Lower leg skin (tissue), 4 donors: Measurements from ENCODE around the gene GPN3. TPM values are rescaled to one million over a fixed set of nuclear protein-coding genes. Genes with fewer than 3 reads are reported as not detected.

Experiments
- DNase-seq, 2 donors: peaks; one replicate each; pipeline ENCODE4 v3.0.0-alpha.2; 2019; ENCODE audit warnings: low spot score in 2 of 2
- H3K4me3 ChIP-seq: fragments of 200-600 bp; sonication (generic); 2 replicates; pipeline ENCODE4 v1.5.1; 2017; ENCODE audit warnings: mild to moderate bottlenecking, low read depth; ENCODE audit not compliant: poor library complexity, severe bottlenecking
- CTCF ChIP-seq, 3 donors: fragments of 450-650 bp; IDR thresholded peaks; one replicate each; pipeline ENCODE4 v1.5.1; 2016; ENCODE audit warnings: antibody characterized with exemption in 3 of 3, mild to moderate bottlenecking in 3 of 3, moderate library complexity in 2 of 3
- POLR2A ChIP-seq, 2 donors: fragments of 450-650 bp; IDR thresholded peaks; one replicate each; pipeline ENCODE4 v1.6.1; 2016 to 2017; ENCODE audit warnings: antibody characterized with exemption in 2 of 2, mild to moderate bottlenecking in 1 of 2, moderate library complexity in 1 of 2
- WGBS, 2 donors: methylation state at CpG; one replicate each; pipeline ENCODE4 v1.1.5; 2018; 5-methylcytosine and 5-hydroxymethylcytosine counted together
- intact Hi-C: fragments of 100-400 bp; cut with DNase I; formaldehyde crosslinking; loops from one replicate; pipeline ENCODE4 v1.15.0; 2023; ENCODE audit warnings: low total_unique reads
- total RNA-seq, 4 donors: library from RNA; depleted of rRNA; stranded (reverse); fragments of >200 nt; gene quantifications; one replicate each; pipeline ENCODE4 v1.1.0, GENCODE V29; 2016

Gene GPN3
- total RNA-seq, 4 donors from 2014 or later = 12.2 to 16.2 (median 14.5) TPM

GRCh38 chr12:110503432-110503831 lies 35.4 kb upstream of the GPN3 start:
- intact Hi-C loops = no loop called here
- H3K4me3 ChIP-seq = no peak overlapping the region
- WGBS, 2 donors = 74 to 81% methylated on average over 1 of the region's 1 CpG
- TF ChIP-seq CTCF (IDR thresholded peaks at IDR 0.05) = no peak
- TF ChIP-seq POLR2A (IDR thresholded peaks at IDR 0.05) = no peak
- no peak for DNase-seq

- TF ChIP-seq POLR2A (IDR thresholded peaks at IDR 0.05) (peak in 1 of 2 donors; percentile 44), CTCF (IDR thresholded peaks at IDR 0.05) (no peak)
- 7 to 8% methylated on average over 54 to 61 of the region's 61 CpGs for WGBS, 2 donors
- H3K4me3 ChIP-seq = peak within 1 kb of the TSS; percentile 96
- peak; percentile 98 to 100 for DNase-seq
- intact Hi-C loops = no loop called here
Observed at GRCh38 chr12:110501752-110502738, 34.0 kb upstream of the GPN3 start, which contains the start of the genes RAD9B and VPS29. RAD9B (plus strand) TSS chr12:110502331; CDS start chr12:110502338, 7 bp downstream. VPS29 (minus strand) TSS chr12:110502111; CDS start chr12:110502051, 60 bp downstream.

- WGBS, 2 donors = 0% methylated on average over 16 to 17 of the region's 17 CpGs
- TF ChIP-seq POLR2A (IDR thresholded peaks at IDR 0.05) (no peak), CTCF (IDR thresholded peaks at IDR 0.05) (no peak)
- DNase-seq = peak; percentile 49 to 84
- peak overlapping the region; percentile 96 for H3K4me3 ChIP-seq
- intact Hi-C loops = no loop called here
Observed at GRCh38 chr12:110501399-110501751, 33.3 kb upstream of the GPN3 start.

GRCh38 chr12:110498984-110499706 lies 31.1 kb upstream of the GPN3 start:
- intact Hi-C loops = no loop called here
- WGBS, 2 donors = 42 to 45% methylated on average over 4 of the region's 4 CpGs
- TF ChIP-seq POLR2A (IDR thresholded peaks at IDR 0.05) (no peak), CTCF (IDR thresholded peaks at IDR 0.05) (no peak)
- no peak overlapping the region for H3K4me3 ChIP-seq
- no peak for DNase-seq

GRCh38 chr12:110475426-110475825 lies 7.4 kb upstream of the GPN3 start:
- intact Hi-C loops = no loop called here
- 95 to 99% methylated on average over 7 of the region's 7 CpGs for WGBS, 2 donors
- no peak for TF ChIP-seq POLR2A (IDR thresholded peaks at IDR 0.05)
- no peak for TF ChIP-seq CTCF (IDR thresholded peaks at IDR 0.05)
- no peak for DNase-seq
- H3K4me3 ChIP-seq = no peak overlapping the region
